ENCODE measurements around the gene EOGT. TPM values are rescaled to one million over a fixed set of nuclear protein-coding genes. Genes with fewer than 3 reads are reported as not detected.
A peak's percentile ranks its signal among the peaks of the same experiment; 100 is the strongest.

The EOGT gene
- polyA plus RNA-seq, 3 donors from 2014 or later, result 3.2 to 4.4 (median 3.9) TPM

GRCh38 chr3:68964694-68965093 lies 48.8 kb downstream of the EOGT start:
- peaks cover 2 to 22% (median 8%) of the 10 kb centered on the region in 3 donors for H3K27me3 Mint-ChIP-seq (ENCODE audit: low read depth in 3 of 3)
- no peak overlapping the region for H3K4me3 Mint-ChIP-seq
- H3K36me3 Mint-ChIP-seq, result no peaks in the 10 kb centered on the region
- no peak overlapping the region for H3K27ac Mint-ChIP-seq
- DNase-seq, result no peak
- no peaks in the 10 kb centered on the region for H3K9me3 Mint-ChIP-seq
- no peaks in the 10 kb centered on the region for H3K4me1 Mint-ChIP-seq

- Mint-ChIP-seq H3K9me3 (no peaks in the 10 kb centered on the region), H3K27me3 (ENCODE audit: low read depth in 3 of 3) (peaks cover 2 to 27% (median 8%) of the 10 kb centered on the region in 3 donors), H3K4me3 (no peak overlapping the region), H3K27ac (no peak overlapping the region), H3K36me3 (no peaks in the 10 kb centered on the region), H3K4me1 (no peaks in the 10 kb centered on the region)
- DNase-seq, result no peak
Observed at GRCh38 chr3:68963891-68964290, 49.6 kb downstream of the EOGT start.

GRCh38 chr3:68963376-68963775 lies 50.1 kb downstream of the EOGT start:
- H3K4me3 Mint-ChIP-seq, result no peak overlapping the region
- H3K4me1 Mint-ChIP-seq, result no peaks in the 10 kb centered on the region
- H3K9me3 Mint-ChIP-seq, result no peaks in the 10 kb centered on the region
- no peak overlapping the region for H3K27ac Mint-ChIP-seq
- DNase-seq, result no peak
- peaks cover 2 to 29% (median 4%) of the 10 kb centered on the region in 3 donors for H3K27me3 Mint-ChIP-seq (ENCODE audit: low read depth in 3 of 3)
- H3K36me3 Mint-ChIP-seq, result no peaks in the 10 kb centered on the region

GRCh38 chr3:68958932-68959331 lies 54.6 kb downstream of the EOGT start:
- Mint-ChIP-seq H3K4me3 (no peak overlapping the region), H3K27ac (no peak overlapping the region)

GRCh38 chr3:68957895-68958294 lies 55.6 kb downstream of the EOGT start:
- H3K4me1 Mint-ChIP-seq, result no peaks in the 10 kb centered on the region
- no peak overlapping the region for H3K4me3 Mint-ChIP-seq
- no peak for DNase-seq
- H3K9me3 Mint-ChIP-seq, result peaks cover 0 to 3% (median 0%) of the 10 kb centered on the region in 6 donors
- H3K27me3 Mint-ChIP-seq (ENCODE audit: low read depth in 3 of 3), result peaks cover 0 to 34% (median 6%) of the 10 kb centered on the region in 3 donors
- peaks cover 0 to 5% (median 0%) of the 10 kb centered on the region in 3 donors for H3K36me3 Mint-ChIP-seq
- H3K27ac Mint-ChIP-seq, result no peak overlapping the region

More at GRCh38 chr3:68958932-68959331, 54.6 kb downstream of the EOGT start:
- DNase-seq, result no peak
- no peaks in the 10 kb centered on the region for H3K4me1 Mint-ChIP-seq
- H3K36me3 Mint-ChIP-seq, result peaks cover 0 to 5% (median 0%) of the 10 kb centered on the region in 3 donors
- peaks cover 0 to 36% (median 6%) of the 10 kb centered on the region in 3 donors for H3K27me3 Mint-ChIP-seq (ENCODE audit: low read depth in 3 of 3)
- peaks cover 0 to 3% (median 0%) of the 10 kb centered on the region in 6 donors for H3K9me3 Mint-ChIP-seq

- Mint-ChIP-seq H3K4me1 (no peaks in the 10 kb centered on the region), H3K4me3 (no peak overlapping the region), H3K27ac (no peak overlapping the region)
Observed at GRCh38 chr3:68953816-68954444, 59.6 kb downstream of the EOGT start.

GRCh38 chr3:68945225-68945624 lies 68.3 kb downstream of the EOGT start:
- DNase-seq, result no peak
- H3K27me3 Mint-ChIP-seq (ENCODE audit: low read depth in 3 of 3), result peaks cover 2 to 10% (median 2%) of the 10 kb centered on the region in 3 donors
- no peak overlapping the region for H3K4me3 Mint-ChIP-seq
- no peaks in the 10 kb centered on the region for H3K9me3 Mint-ChIP-seq
- H3K27ac Mint-ChIP-seq, result no peak overlapping the region
- H3K36me3 Mint-ChIP-seq, result no peaks in the 10 kb centered on the region
- H3K4me1 Mint-ChIP-seq, result no peaks in the 10 kb centered on the region

More at GRCh38 chr3:68953816-68954444, 59.6 kb downstream of the EOGT start:
- Mint-ChIP-seq H3K36me3 (peaks cover 0 to 5% (median 0%) of the 10 kb centered on the region in 3 donors), H3K9me3 (peaks cover 0 to 6% (median 0%) of the 10 kb centered on the region in 6 donors), H3K27me3 (ENCODE audit: low read depth in 3 of 3) (peaks cover 2 to 18% (median 7%) of the 10 kb centered on the region in 3 donors)
- no peak for DNase-seq

- H3K4me1 Mint-ChIP-seq, result no peaks in the 10 kb centered on the region
- no peaks in the 10 kb centered on the region for H3K9me3 Mint-ChIP-seq
- no peak overlapping the region for H3K27ac Mint-ChIP-seq
- no peaks in the 10 kb centered on the region for H3K36me3 Mint-ChIP-seq
- peaks cover 0 to 14% (median 0%) of the 10 kb centered on the region in 3 donors for H3K27me3 Mint-ChIP-seq (ENCODE audit: low read depth in 3 of 3)
- no peak for DNase-seq
- no peak overlapping the region for H3K4me3 Mint-ChIP-seq
Observed at GRCh38 chr3:68943753-68944500, 69.6 kb downstream of the EOGT start.

GRCh38 chr3:68941055-68941454 lies 72.4 kb downstream of the EOGT start:
- Mint-ChIP-seq H3K4me1 (no peaks in the 10 kb centered on the region), H3K4me3 (no peak overlapping the region), H3K36me3 (no peaks in the 10 kb centered on the region), H3K27me3 (ENCODE audit: low read depth in 3 of 3) (peaks cover 0 to 19% (median 2%) of the 10 kb centered on the region in 3 donors), H3K9me3 (no peaks in the 10 kb centered on the region), H3K27ac (no peak overlapping the region)
- no peak for DNase-seq

GRCh38 chr3:68936856-68937255 lies 76.6 kb downstream of the EOGT start:
- Mint-ChIP-seq H3K27ac (no peak overlapping the region), H3K9me3 (peaks cover 0 to 5% (median 0%) of the 10 kb centered on the region in 6 donors), H3K4me3 (no peak overlapping the region), H3K36me3 (no peaks in the 10 kb centered on the region), H3K27me3 (ENCODE audit: low read depth in 3 of 3) (peaks cover 2 to 35% (median 5%) of the 10 kb centered on the region in 3 donors), H3K4me1 (no peaks in the 10 kb centered on the region)
- no peak for DNase-seq

GRCh38 chr3:68935778-68936177 lies 77.7 kb downstream of the EOGT start:
- DNase-seq, result no peak
- Mint-ChIP-seq H3K9me3 (peaks cover 0 to 5% (median 0%) of the 10 kb centered on the region in 6 donors), H3K27ac (no peak overlapping the region), H3K27me3 (ENCODE audit: low read depth in 3 of 3) (peaks cover 2 to 35% (median 5%) of the 10 kb centered on the region in 3 donors), H3K4me3 (no peak overlapping the region), H3K36me3 (peaks cover 0 to 3% (median 0%) of the 10 kb centered on the region in 3 donors), H3K4me1 (no peaks in the 10 kb centered on the region)

- no peak overlapping the region for H3K27ac Mint-ChIP-seq
- no peak for DNase-seq
- peak overlapping the region in 1 of 5 donors; percentile 15 for H3K4me3 Mint-ChIP-seq
- H3K27me3 Mint-ChIP-seq (ENCODE audit: low read depth in 3 of 3), result peaks cover 8 to 43% (median 8%) of the 10 kb centered on the region in 3 donors
- H3K9me3 Mint-ChIP-seq, result peaks cover 0 to 5% (median 1%) of the 10 kb centered on the region in 6 donors
- H3K36me3 Mint-ChIP-seq, result peaks cover 0 to 3% (median 0%) of the 10 kb centered on the region in 3 donors
- H3K4me1 Mint-ChIP-seq, result no peaks in the 10 kb centered on the region
Observed at GRCh38 chr3:68931406-68932149, 81.9 kb downstream of the EOGT start.
